Erythroblast (primary cell): Measurements from ENCODE around the gene ERMAP.
"Not testable (repeated sequence)": the region's sequence is repeated elsewhere in the genome, so short reads cannot be mapped to it uniquely, and the experiment has no call there.

Source experiments
- GATA1 ChIP-seq: IDR thresholded peaks from 2 replicates; pipeline ENCODE4 v1.6.1; 2011; ENCODE audit warnings: low read depth, mild to moderate bottlenecking, control low read depth, low read length, moderate library complexity
- POLR2A ChIP-seq: IDR thresholded peaks from 2 replicates; pipeline ENCODE4 v1.6.1; 2011; ENCODE audit warnings: mild to moderate bottlenecking, low read length

DNA sequence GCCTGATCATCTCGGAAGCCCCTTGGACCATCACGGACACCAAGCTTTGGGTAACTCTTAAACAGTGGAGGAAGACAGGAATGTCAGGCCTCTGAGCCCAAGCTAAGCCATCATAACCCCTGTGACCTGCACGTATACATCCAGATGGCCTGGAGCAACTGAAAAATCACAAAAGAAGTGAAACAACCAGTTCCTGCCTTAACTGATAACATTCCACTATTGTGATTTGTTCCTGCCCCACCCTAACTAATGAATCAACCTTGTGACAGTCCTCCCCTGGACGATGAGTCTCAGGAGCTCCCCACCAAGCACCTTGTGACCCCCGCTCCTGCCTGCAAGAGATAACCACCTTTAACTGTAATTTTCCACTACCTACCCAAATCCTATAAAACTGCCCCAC, 42.4 kb downstream of the ERMAP start:
- not testable (repeated sequence) for TF ChIP-seq GATA1, POLR2A
